SK-N-SH (cell line): ENCODE measurements around the gene SYT5. TPM values are rescaled to one million over a fixed set of nuclear protein-coding genes. Genes with fewer than 3 reads are reported as not detected.

Experiments used
- CTCF ChIA-PET: fragments of 300-600, 350-600 bp; formaldehyde crosslinking; extraction: SDS; loops from one replicate; lab custom pipeline; 2021; lab: Yijun Ruan, JAX
- POLR2A ChIA-PET: fragments of 350-600 bp; sonication (Branson Sonifier 250); formaldehyde crosslinking; extraction: SDS; loops from one replicate; lab custom pipeline; 2020; ENCODE audit warnings: antibody characterized with exemption, inconsistent platforms; lab: Yijun Ruan, JAX
- DNase-seq: peaks from one replicate; pipeline ENCODE4 v3.0.0; 2012
- H2AFZ ChIP-seq: fragments of 200-600 bp; sonication (generic); 2 replicates; pipeline ENCODE4 v1.8.1; 2016; ENCODE audit warnings: antibody characterized with exemption, mild to moderate bottlenecking, low read depth
- H3F3A ChIP-seq: fragments of 200-600 bp; sonication (generic); replicated peaks from 2 replicates; pipeline ENCODE3; 2016; ENCODE audit warnings: antibody characterized with exemption, mild to moderate bottlenecking; ENCODE audit not compliant: insufficient read depth
- H3K27ac ChIP-seq, 2 experiments: fragments of 200-500 bp in 1 of 2; fragments of 200-600 bp in 1 of 2; sonication (Bioruptor generic) in 1 of 2; sonication (generic), shearing (Covaris generic) in 1 of 2; 2 replicates each; pipeline versions ENCODE4 v1.5.1 to v1.6.1; 2014 to 2016; ENCODE audit warnings: low read depth in 2 of 2, inconsistent platforms in 1 of 2, low read length in 1 of 2, mild to moderate bottlenecking in 1 of 2, mixed read lengths in 1 of 2
- H3K27me3 ChIP-seq: fragments of 200-600 bp; sonication (generic), shearing (Covaris generic); 2 replicates; pipeline ENCODE4 v1.6.1; 2016; ENCODE audit warnings: mixed run types; ENCODE audit not compliant: insufficient read depth
- H3K36me3 ChIP-seq, 2 experiments: fragments of 200-500 bp in 1 of 2; fragments of 200-600 bp in 1 of 2; sonication (Bioruptor generic) in 1 of 2; sonication (generic) in 1 of 2; replicated peaks in 1 of 2; 2 replicates each; pipeline versions ENCODE3 to v1.5.1; 2014 to 2016; ENCODE audit warnings: low read length in 1 of 2, mild to moderate bottlenecking in 1 of 2; ENCODE audit not compliant: insufficient read depth in 2 of 2, control insufficient read depth in 1 of 2
- H3K4me1 ChIP-seq, 2 experiments: fragments of 200-500 bp in 1 of 2; fragments of 200-600 bp in 1 of 2; sonication (Bioruptor generic) in 1 of 2; sonication (generic), shearing (Covaris generic) in 1 of 2; 2 replicates each; pipeline versions ENCODE4 v1.5.1 to v1.6.1; 2014 to 2016; ENCODE audit warnings: low read depth in 1 of 2, low read length in 1 of 2, mixed run types in 1 of 2; ENCODE audit not compliant: insufficient read depth in 2 of 2, control insufficient read depth in 1 of 2
- H3K4me2 ChIP-seq: fragments of 200-600 bp; sonication (generic), shearing (Covaris generic); 2 replicates; pipeline ENCODE4 v1.6.1; 2017; ENCODE audit warnings: mixed run types
- H3K4me3 ChIP-seq, 2 experiments: fragments of 200-500 bp in 1 of 2; fragments of 200-600 bp in 1 of 2; sonication (Bioruptor generic) in 1 of 2; sonication (generic), shearing (Covaris generic) in 1 of 2; 2 replicates each; pipeline versions ENCODE4 v1.5.1 to v1.8.1; 2014 to 2016; ENCODE audit warnings: low read depth in 2 of 2, inconsistent platforms in 1 of 2, low read length in 1 of 2, mild to moderate bottlenecking in 1 of 2, mixed read lengths in 1 of 2, moderate library complexity in 1 of 2
- H3K79me2 ChIP-seq: fragments of 200-600 bp; sonication (generic); 2 replicates; pipeline ENCODE4 v1.8.1; 2017; ENCODE audit warnings: mild to moderate bottlenecking; ENCODE audit not compliant: insufficient read depth
- H3K9ac ChIP-seq: fragments of 200-600 bp; sonication (generic); 2 replicates; pipeline ENCODE4 v1.6.1; 2017; ENCODE audit warnings: mixed run types
- H3K9me2 ChIP-seq: fragments of 200-600 bp; sonication (generic); 2 replicates; pipeline ENCODE4 v1.6.1; 2017; ENCODE audit warnings: mixed run types
- H3K9me3 ChIP-seq: fragments of 200-600 bp; sonication (generic); 2 replicates; pipeline ENCODE4 v1.6.1; 2017; ENCODE audit warnings: mixed run types, mild to moderate bottlenecking, moderate library complexity
- H4K20me1 ChIP-seq: fragments of 200-600 bp; sonication (generic); 2 replicates; pipeline ENCODE4 v1.6.1; 2017; ENCODE audit warnings: mild to moderate bottlenecking, mixed run types; ENCODE audit not compliant: insufficient read depth
- EP300 ChIP-seq, 2 experiments: IDR thresholded peaks; 2 replicates each; pipeline versions ENCODE4 v1.4.0 to v1.6.1; 2012; ENCODE audit warnings: borderline replicate concordance in 1 of 2, low read depth in 1 of 2, low read length in 1 of 2
- EZH2phosphoT487 ChIP-seq: fragments of 200-600 bp; sonication (generic); IDR thresholded peaks from 2 replicates; pipeline ENCODE4 v1.6.1; 2017; ENCODE audit warnings: low read depth, mixed run types, mild to moderate bottlenecking, antibody characterized with exemption, moderate library complexity, borderline replicate concordance
- FOSL2 ChIP-seq: IDR thresholded peaks from 2 replicates; pipeline ENCODE4 v1.4.0; 2012; ENCODE audit warnings: low read depth, mild to moderate bottlenecking, moderate library complexity, borderline replicate concordance
- FOXJ3 ChIP-seq: sonication (generic); formaldehyde crosslinking; IDR thresholded peaks from 2 replicates; pipeline ENCODE4 v1.5.1; 2020; ENCODE audit warnings: mild to moderate bottlenecking, missing genetic modification reagents
- FOXM1 ChIP-seq: IDR thresholded peaks from 2 replicates; pipeline ENCODE4 v1.4.0; 2012; ENCODE audit warnings: low read depth, mild to moderate bottlenecking
- GABPA ChIP-seq: IDR thresholded peaks from 2 replicates; pipeline ENCODE4 v1.4.0; 2012; ENCODE audit warnings: low read depth, mild to moderate bottlenecking
- JUND ChIP-seq: IDR thresholded peaks from 2 replicates; pipeline ENCODE4 v1.4.0; 2012
- MAX ChIP-seq: IDR thresholded peaks from 2 replicates; pipeline ENCODE4 v1.4.0; 2012; ENCODE audit warnings: low read depth
- MEF2A ChIP-seq: IDR thresholded peaks from 2 replicates; pipeline ENCODE4 v1.4.0; 2012; ENCODE audit warnings: low read depth, borderline replicate concordance
- MXI1 ChIP-seq: IDR thresholded peaks from 2 replicates; pipeline ENCODE4 v1.6.1; 2012; ENCODE audit warnings: mild to moderate bottlenecking, low read depth, low read length, improper control_type of control experiment
- NRF1 ChIP-seq: IDR thresholded peaks from 2 replicates; pipeline ENCODE4 v1.6.1; 2012; ENCODE audit warnings: low read depth, mild to moderate bottlenecking, low read length
- PBX3 ChIP-seq: IDR thresholded peaks from 2 replicates; pipeline ENCODE4; 2012
- REST ChIP-seq: IDR thresholded peaks from 2 replicates; pipeline ENCODE4 v1.6.1; 2012; ENCODE audit warnings: mild to moderate bottlenecking, low read depth, low read length, moderate library complexity
- RFX5 ChIP-seq: IDR thresholded peaks from 2 replicates; pipeline ENCODE4 v1.6.1; 2012; ENCODE audit warnings: mild to moderate bottlenecking, improper control_type of control experiment, low read length
- TEAD4 ChIP-seq: IDR thresholded peaks from 2 replicates; pipeline ENCODE4 v1.4.0; 2012; ENCODE audit warnings: mild to moderate bottlenecking, borderline replicate concordance; ENCODE audit not compliant: insufficient read depth
- YY1 ChIP-seq: IDR thresholded peaks from 2 replicates; pipeline ENCODE4 v1.4.0; 2012; ENCODE audit warnings: low read depth, mild to moderate bottlenecking
- ZBTB33 ChIP-seq: IDR thresholded peaks from 2 replicates; pipeline ENCODE4 v1.4.0; 2012; ENCODE audit warnings: low read depth, borderline replicate concordance
- WGBS: methylation state at CpG from one replicate; pipeline ENCODE4 v1.1.6; 2017; ENCODE audit warnings: low lambda C conversion rate; 5-methylcytosine and 5-hydroxymethylcytosine counted together
- polyA plus RNA-seq, 3 experiments: library from polyadenylated mRNA; depleted of rRNA; stranded (reverse); fragments of >200 nt; gene quantifications; 2 replicates each; pipeline ENCODE4 v1.2.3, GENCODE V29; 2012
- TF ChIP-seq, protein P1 (sequence below): IDR thresholded peaks from 2 replicates; pipeline ENCODE4 v1.4.0; 2012; ENCODE audit warnings: low read depth, borderline replicate concordance

The SYT5 gene
- polyA plus RNA-seq, 1 of the 3 experiments (the other 2 are of a cell fraction) = 0.21 TPM

DNA sequence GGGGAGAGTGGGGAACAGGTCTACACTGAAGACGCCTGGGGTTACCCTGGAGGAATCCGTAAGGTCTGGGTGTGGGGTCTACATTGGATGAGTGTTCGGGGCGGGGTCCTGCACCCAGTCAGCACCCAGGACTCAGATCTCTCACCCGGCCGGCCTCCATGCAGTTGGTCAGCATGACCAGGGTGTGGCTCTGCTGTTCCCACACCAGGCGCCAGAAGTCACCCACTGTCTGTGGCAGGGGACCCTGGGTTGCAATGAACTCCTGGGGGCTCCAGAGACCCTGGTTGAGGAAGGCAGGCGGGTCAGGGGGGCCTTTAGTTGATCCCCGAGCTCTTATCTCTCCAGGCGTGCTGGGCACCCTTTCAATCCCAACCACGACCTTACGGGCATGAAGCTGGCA lies 6.0 kb upstream of the SYT5 start:
- H3K4me1 ChIP-seq = no peaks in the 10 kb centered on the region
- H3K27ac ChIP-seq = no peak overlapping the region
- H3K27me3 ChIP-seq = peaks cover 11% of the 10 kb centered on the region
- no peak overlapping the region for H2AFZ ChIP-seq
- H3K9me2 ChIP-seq = no peaks in the 10 kb centered on the region
- no peak for DNase-seq
- no peaks in the 10 kb centered on the region for H3K79me2 ChIP-seq
- no peaks in the 10 kb centered on the region for H3K36me3 ChIP-seq
- no peaks in the 10 kb centered on the region for H3F3A ChIP-seq
- H3K4me2 ChIP-seq = no peak overlapping the region
- CTCF ChIA-PET = no interaction called here
- H3K9ac ChIP-seq = no peak overlapping the region
- WGBS = 80% methylated on average over 5 of the region's 12 CpGs
- H4K20me1 ChIP-seq = no peaks in the 10 kb centered on the region
- TF ChIP-seq REST = no peak
- TF ChIP-seq FOXJ3 (CRISPR knock-in tag) = no peak
- TF ChIP-seq MAX = no peak
- no peak for TF ChIP-seq FOSL2
- TF ChIP-seq EP300 (IDR thresholded peaks at IDR 0.05; ENCODE audit: borderline replicate concordance in 1 of 2, low read depth in 1 of 2, low read length in 1 of 2) = no peak
- TF ChIP-seq TEAD4 = no peak
- TF ChIP-seq NRF1 = no peak
- no peak for TF ChIP-seq ZBTB33
- TF ChIP-seq MEF2A = no peak
- no peak for TF ChIP-seq RFX5
- TF ChIP-seq GABPA = no peak
- no peak for TF ChIP-seq EZH2phosphoT487
- no peak for TF ChIP-seq JUND
- TF ChIP-seq MXI1 = no peak
- no peak for TF ChIP-seq YY1
- no peak for TF ChIP-seq FOXM1
- TF ChIP-seq PBX3 = no peak
- TF ChIP-seq, protein P1, sequence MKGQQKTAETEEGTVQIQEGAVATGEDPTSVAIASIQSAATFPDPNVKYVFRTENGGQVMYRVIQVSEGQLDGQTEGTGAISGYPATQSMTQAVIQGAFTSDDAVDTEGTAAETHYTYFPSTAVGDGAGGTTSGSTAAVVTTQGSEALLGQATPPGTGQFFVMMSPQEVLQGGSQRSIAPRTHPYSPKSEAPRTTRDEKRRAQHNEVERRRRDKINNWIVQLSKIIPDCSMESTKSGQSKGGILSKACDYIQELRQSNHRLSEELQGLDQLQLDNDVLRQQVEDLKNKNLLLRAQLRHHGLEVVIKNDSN = no peak
- POLR2A ChIA-PET = no interaction called here
- no peak overlapping the region for H3K4me3 ChIP-seq
- no peaks in the 10 kb centered on the region for H3K9me3 ChIP-seq
